IgD-negative memory B cell (primary cell): ENCODE results near the gene SMARCAL1. TPM values are rescaled to one million over a fixed set of nuclear protein-coding genes. Genes with fewer than 3 reads are reported as not detected.

ENCODE experiments used
- H3K27ac Mint-ChIP-seq, 3 donors: one replicate each; pipeline ENCODE4 v1.8.0; 2020 to 2022; ENCODE audit warnings: mild to moderate bottlenecking in 3 of 3, mixed read lengths in 3 of 3, moderate library complexity in 1 of 3
- H3K27me3 Mint-ChIP-seq: one replicate; pipeline ENCODE4 v1.8.0; 2021; ENCODE audit warnings: mixed read lengths
- H3K36me3 Mint-ChIP-seq: one replicate; pipeline ENCODE4 v1.8.0; 2020; ENCODE audit warnings: mild to moderate bottlenecking, mixed read lengths
- H3K4me1 Mint-ChIP-seq, 3 donors: one replicate each; pipeline ENCODE4 v1.8.0; 2020 to 2022; ENCODE audit warnings: mixed read lengths in 3 of 3, mild to moderate bottlenecking in 1 of 3
- H3K4me3 Mint-ChIP-seq, 4 donors: one replicate each; pipeline ENCODE4 v1.8.0; 2020 to 2022; ENCODE audit warnings: mild to moderate bottlenecking in 4 of 4, mixed read lengths in 4 of 4, moderate library complexity in 3 of 4
- H3K9me3 Mint-ChIP-seq, 3 donors: one replicate each; pipeline ENCODE4 v1.8.0; 2020 to 2021; ENCODE audit warnings: mixed read lengths in 3 of 3, mild to moderate bottlenecking in 1 of 3
- polyA plus RNA-seq: library from polyadenylated mRNA; unstranded; fragments of 300-500 nt; fragmentation: Illumina TruSeq; gene quantifications from one replicate; pipeline ENCODE4 v1.2.3, GENCODE V29; 2021

SMARCAL1 gene
- polyA plus RNA-seq, 1 donor from 2014 or later, result 27.9 TPM

DNA sequence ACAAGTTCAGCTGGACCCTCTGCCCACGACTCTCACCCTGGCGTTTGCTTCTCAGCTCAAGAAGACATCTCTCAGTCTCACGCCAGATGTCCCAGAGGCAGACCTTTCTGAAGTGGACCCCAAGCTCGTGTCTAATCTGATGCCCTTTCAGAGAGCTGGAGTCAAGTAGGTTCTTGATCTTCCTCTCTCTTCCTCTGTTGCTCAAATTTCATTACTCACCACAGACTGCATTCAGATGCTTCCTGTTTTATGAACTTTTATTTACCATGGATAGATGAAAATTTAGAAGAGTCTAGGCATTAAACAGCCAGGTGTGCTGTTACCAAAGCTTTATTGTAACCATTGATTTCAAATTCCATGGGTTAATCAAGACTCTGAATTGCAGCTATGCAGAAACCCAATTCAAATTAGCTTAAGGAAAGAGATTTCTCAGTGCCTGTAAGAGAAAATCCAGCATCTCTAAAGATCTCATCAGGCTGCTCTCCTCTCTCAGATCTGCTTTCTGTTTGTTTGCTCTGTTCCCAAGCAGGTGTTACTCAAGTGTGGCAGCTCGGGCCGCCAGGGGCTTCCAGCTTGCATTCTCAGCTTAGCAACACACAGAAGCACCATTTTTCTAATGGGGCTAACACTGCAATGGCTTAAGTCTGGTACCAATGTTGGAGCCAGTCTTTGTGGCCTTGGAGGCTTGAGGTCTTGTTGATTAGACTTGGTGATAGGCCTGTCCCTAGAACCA lies 16.5 kb downstream of the SMARCAL1 start:
- H3K9me3 Mint-ChIP-seq, result peaks cover 0 to 6% (median 3%) of the 10 kb centered on the region in 3 donors
- no peak overlapping the region for H3K4me3 Mint-ChIP-seq
- H3K4me1 Mint-ChIP-seq, result no peaks in the 10 kb centered on the region
- peak overlapping the region in 1 of 3 donors; percentile 34 for H3K27ac Mint-ChIP-seq
- peaks cover 23% of the 10 kb centered on the region for H3K36me3 Mint-ChIP-seq
- H3K27me3 Mint-ChIP-seq, result no peaks in the 10 kb centered on the region

DNA sequence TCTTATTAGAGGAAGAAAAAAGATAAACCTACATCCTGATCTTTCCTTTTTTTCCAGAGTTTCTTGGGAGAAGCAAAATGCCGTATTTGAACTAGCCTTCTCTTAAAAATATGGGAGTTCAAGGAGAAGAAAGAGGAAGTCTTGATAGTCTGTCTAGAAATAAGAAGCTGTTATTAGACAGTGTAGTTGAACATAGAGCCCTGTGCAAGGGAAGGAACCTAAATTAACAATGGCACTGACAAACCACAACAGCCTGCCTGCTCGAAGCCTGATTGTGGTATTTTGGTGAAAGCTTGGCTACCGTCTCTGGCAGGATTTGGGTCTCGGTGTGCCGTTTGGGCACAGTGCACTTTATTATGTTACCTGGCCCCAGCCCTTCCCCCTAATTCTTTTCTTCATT lies 17.1 kb downstream of the SMARCAL1 start:
- Mint-ChIP-seq H3K9me3 (peaks cover 0 to 6% (median 3%) of the 10 kb centered on the region in 3 donors), H3K27ac (no peak overlapping the region), H3K4me3 (no peak overlapping the region), H3K27me3 (no peaks in the 10 kb centered on the region), H3K36me3 (peaks cover 22% of the 10 kb centered on the region), H3K4me1 (no peaks in the 10 kb centered on the region)

GRCh38 chr2:216430811-216431530 lies 18.7 kb downstream of the SMARCAL1 start:
- no peaks in the 10 kb centered on the region for H3K27me3 Mint-ChIP-seq
- peak overlapping the region in 1 of 3 donors; percentile 27 for H3K27ac Mint-ChIP-seq
- no peak overlapping the region for H3K4me3 Mint-ChIP-seq
- H3K36me3 Mint-ChIP-seq, result peaks cover 17% of the 10 kb centered on the region
- no peaks in the 10 kb centered on the region for H3K4me1 Mint-ChIP-seq
- no peaks in the 10 kb centered on the region for H3K9me3 Mint-ChIP-seq

- Mint-ChIP-seq H3K9me3 (no peaks in the 10 kb centered on the region), H3K27me3 (no peaks in the 10 kb centered on the region), H3K27ac (peak overlapping the region in 1 of 3 donors; percentile 27), H3K4me1 (no peaks in the 10 kb centered on the region), H3K4me3 (no peak overlapping the region), H3K36me3 (peaks cover 20% of the 10 kb centered on the region)
Observed at GRCh38 chr2:216431531-216431856, 19.2 kb downstream of the SMARCAL1 start.

GRCh38 chr2:216436383-216436782 lies 24.1 kb downstream of the SMARCAL1 start:
- H3K4me3 Mint-ChIP-seq, result no peak overlapping the region
- H3K9me3 Mint-ChIP-seq, result no peaks in the 10 kb centered on the region
- no peaks in the 10 kb centered on the region for H3K4me1 Mint-ChIP-seq
- peaks cover 27% of the 10 kb centered on the region for H3K36me3 Mint-ChIP-seq
- no peak overlapping the region for H3K27ac Mint-ChIP-seq
- no peaks in the 10 kb centered on the region for H3K27me3 Mint-ChIP-seq

DNA sequence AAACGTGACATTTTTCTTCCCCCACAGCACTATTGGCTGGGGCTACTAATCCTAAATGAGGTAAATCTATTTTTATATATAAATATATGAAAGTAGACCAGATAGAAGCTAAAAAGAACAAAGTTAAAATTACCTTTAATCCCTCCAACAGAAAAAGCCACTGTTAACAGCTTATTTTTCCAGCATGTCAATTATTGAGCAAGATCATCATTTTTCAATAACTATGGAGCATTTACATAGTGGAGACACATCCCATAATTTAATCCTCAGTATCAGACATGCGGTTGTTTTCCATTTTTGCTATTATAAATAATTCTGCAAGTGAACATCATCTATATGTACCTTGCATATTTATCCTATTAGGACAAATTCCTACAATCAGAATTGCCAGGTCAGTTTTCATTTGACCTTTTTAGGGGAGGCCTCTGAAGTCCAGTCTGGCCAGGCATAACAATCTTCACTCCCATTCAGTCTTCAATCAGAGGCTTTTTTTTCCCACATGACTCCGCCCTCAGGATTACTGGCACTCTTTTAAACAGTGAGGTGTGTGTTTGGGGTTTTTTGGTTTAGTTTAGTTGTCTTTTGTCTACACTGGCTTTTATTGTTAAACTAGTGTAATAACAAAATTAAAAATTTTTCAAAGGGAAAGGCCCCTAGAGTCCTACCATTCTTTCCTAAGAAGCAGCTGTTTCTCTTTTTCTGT lies 29.2 kb downstream of the SMARCAL1 start:
- H3K36me3 Mint-ChIP-seq, result peaks cover 7% of the 10 kb centered on the region
- H3K27me3 Mint-ChIP-seq, result no peaks in the 10 kb centered on the region
- no peak overlapping the region for H3K27ac Mint-ChIP-seq
- no peaks in the 10 kb centered on the region for H3K9me3 Mint-ChIP-seq
- no peaks in the 10 kb centered on the region for H3K4me1 Mint-ChIP-seq
- no peak overlapping the region for H3K4me3 Mint-ChIP-seq

GRCh38 chr2:216445501-216445900 lies 33.2 kb downstream of the SMARCAL1 start:
- no peak overlapping the region for H3K4me3 Mint-ChIP-seq
- H3K9me3 Mint-ChIP-seq, result peaks cover 4 to 6% (median 4%) of the 10 kb centered on the region in 3 donors
- no peaks in the 10 kb centered on the region for H3K27me3 Mint-ChIP-seq
- H3K4me1 Mint-ChIP-seq, result no peaks in the 10 kb centered on the region
- peaks cover 28% of the 10 kb centered on the region for H3K36me3 Mint-ChIP-seq
- H3K27ac Mint-ChIP-seq, result no peak overlapping the region

GRCh38 chr2:216446343-216446742 lies 34.1 kb downstream of the SMARCAL1 start:
- no peaks in the 10 kb centered on the region for H3K27me3 Mint-ChIP-seq
- H3K27ac Mint-ChIP-seq, result no peak overlapping the region
- H3K36me3 Mint-ChIP-seq, result peaks cover 23% of the 10 kb centered on the region
- no peak overlapping the region for H3K4me3 Mint-ChIP-seq
- no peaks in the 10 kb centered on the region for H3K4me1 Mint-ChIP-seq
- peaks cover 4 to 6% (median 4%) of the 10 kb centered on the region in 3 donors for H3K9me3 Mint-ChIP-seq

- H3K27ac Mint-ChIP-seq, result no peak overlapping the region
- H3K4me3 Mint-ChIP-seq, result no peak overlapping the region
- H3K36me3 Mint-ChIP-seq, result peaks cover 23% of the 10 kb centered on the region
- no peaks in the 10 kb centered on the region for H3K27me3 Mint-ChIP-seq
- H3K9me3 Mint-ChIP-seq, result peaks cover 4 to 6% (median 4%) of the 10 kb centered on the region in 3 donors
- no peaks in the 10 kb centered on the region for H3K4me1 Mint-ChIP-seq
Observed at GRCh38 chr2:216447293-216447692, 35.0 kb downstream of the SMARCAL1 start.

DNA sequence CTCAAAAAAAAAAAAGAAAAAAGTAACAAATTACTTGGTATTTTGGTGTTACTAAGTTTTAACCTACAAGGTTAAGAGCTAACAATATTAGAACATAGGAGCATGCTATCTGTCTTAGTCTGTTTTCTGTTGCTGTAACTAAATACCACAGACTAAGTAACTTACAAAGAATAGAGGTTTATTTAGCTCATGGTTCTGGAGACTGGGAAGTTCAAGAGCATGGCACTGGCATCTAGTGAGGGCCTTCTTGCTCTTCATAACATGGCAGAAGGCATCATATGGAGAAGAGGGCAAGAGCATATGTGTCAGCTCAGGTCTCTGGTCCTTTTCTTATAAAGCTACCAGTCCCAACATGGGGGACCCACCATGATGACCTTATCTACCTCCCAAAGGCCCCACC lies 36.5 kb downstream of the SMARCAL1 start:
- no peaks in the 10 kb centered on the region for H3K4me1 Mint-ChIP-seq
- H3K27me3 Mint-ChIP-seq, result no peaks in the 10 kb centered on the region
- peaks cover 24% of the 10 kb centered on the region for H3K36me3 Mint-ChIP-seq
- H3K4me3 Mint-ChIP-seq, result no peak overlapping the region
- peaks cover 4 to 6% (median 4%) of the 10 kb centered on the region in 3 donors for H3K9me3 Mint-ChIP-seq
- no peak overlapping the region for H3K27ac Mint-ChIP-seq

DNA sequence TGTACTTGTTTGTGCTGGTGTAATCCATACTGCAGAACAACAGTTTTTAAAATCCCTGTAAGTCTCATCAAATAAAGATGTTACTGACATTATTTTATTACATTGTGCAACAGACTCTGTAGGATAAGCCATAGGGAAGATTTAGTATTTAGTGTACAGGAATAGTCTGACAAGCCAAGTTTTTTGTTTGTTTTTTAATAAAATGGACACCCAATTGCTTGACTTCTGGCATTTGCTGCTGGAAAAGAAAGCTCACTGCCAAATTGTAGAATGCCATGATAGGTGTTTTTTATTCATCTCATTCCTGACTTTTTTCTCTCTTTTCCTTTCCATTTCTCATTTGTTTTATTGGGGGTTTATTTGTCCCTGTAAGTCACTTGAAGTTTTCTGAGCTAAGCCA lies 38.1 kb downstream of the SMARCAL1 start:
- H3K27ac Mint-ChIP-seq, result no peak overlapping the region
- peaks cover 30% of the 10 kb centered on the region for H3K36me3 Mint-ChIP-seq

DNA sequence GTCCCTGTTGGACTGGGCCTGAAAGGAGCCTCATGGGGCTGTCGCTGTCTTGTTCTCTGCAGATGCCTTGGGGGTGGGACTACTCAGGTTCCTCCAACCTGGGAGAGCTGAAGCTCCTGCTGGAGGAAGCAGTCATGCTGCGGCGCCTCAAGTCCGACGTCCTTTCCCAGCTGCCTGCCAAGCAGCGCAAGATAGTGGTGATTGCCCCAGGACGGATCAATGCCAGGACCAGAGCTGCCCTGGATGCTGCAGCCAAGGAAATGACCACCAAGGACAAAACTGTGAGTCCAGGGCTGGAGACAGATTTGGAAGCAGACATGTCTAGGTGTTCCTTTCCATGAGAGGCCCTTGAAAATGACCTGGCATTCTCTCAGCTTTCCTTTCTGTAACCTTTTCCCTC lies 38.5 kb downstream of the SMARCAL1 start:
- H3K9me3 Mint-ChIP-seq, result peaks cover 4 to 6% (median 4%) of the 10 kb centered on the region in 3 donors

More for the DNA sequence above, 38.1 kb downstream of the SMARCAL1 start:
- Mint-ChIP-seq H3K9me3 (peaks cover 4 to 6% (median 4%) of the 10 kb centered on the region in 3 donors), H3K27me3 (no peaks in the 10 kb centered on the region), H3K4me1 (no peaks in the 10 kb centered on the region), H3K4me3 (no peak overlapping the region)

GRCh38 chr2:216453955-216454614 lies 41.8 kb downstream of the SMARCAL1 start:
- Mint-ChIP-seq H3K27ac (no peak overlapping the region), H3K27me3 (no peaks in the 10 kb centered on the region), H3K9me3 (peaks cover 0 to 1% (median 0%) of the 10 kb centered on the region in 3 donors), H3K4me3 (no peak overlapping the region), H3K4me1 (no peaks in the 10 kb centered on the region), H3K36me3 (peaks cover 20% of the 10 kb centered on the region)

More for the DNA sequence above, 38.5 kb downstream of the SMARCAL1 start:
- no peak overlapping the region for H3K4me3 Mint-ChIP-seq
- H3K4me1 Mint-ChIP-seq, result no peaks in the 10 kb centered on the region
- no peak overlapping the region for H3K27ac Mint-ChIP-seq
- no peaks in the 10 kb centered on the region for H3K27me3 Mint-ChIP-seq
- H3K36me3 Mint-ChIP-seq, result peaks cover 31% of the 10 kb centered on the region

GRCh38 chr2:216463148-216463547 lies 50.9 kb downstream of the SMARCAL1 start:
- Mint-ChIP-seq H3K27me3 (no peaks in the 10 kb centered on the region), H3K36me3 (peaks cover 25% of the 10 kb centered on the region), H3K4me3 (no peak overlapping the region), H3K27ac (no peak overlapping the region), H3K9me3 (no peaks in the 10 kb centered on the region), H3K4me1 (no peaks in the 10 kb centered on the region)
